ENCODE results near the gene PTER.

GRCh38 chr10:16459423-16459939 is 22.7 kb downstream of the PTER start:
- TF ChIP-seq POLR2A (conservative IDR thresholded peaks at IDR 0.05) (no peak), FOSL1 (tag; conservative IDR thresholded peaks at IDR 0.05) (no peak), HMGXB4 (CRISPR knock-in tag; IDR thresholded peaks at IDR 0.05) (no peak), FOXP4 (CRISPR knock-in tag; IDR thresholded peaks at IDR 0.05; ENCODE audit: borderline replicate concordance) (no peak), CTCF (IDR thresholded peaks at IDR 0.05 in 2 of 3, conservative IDR thresholded peaks at IDR 0.05 in 1 of 3; ENCODE audit: insufficient read depth in 2 of 3, low read depth in 1 of 3, low read length in 3 of 3) (no peak), RFX5 (IDR thresholded peaks at IDR 0.05; ENCODE audit: low read depth, low read length) (no peak), MNT (conservative IDR thresholded peaks at IDR 0.05) (no peak), CAMTA2 (CRISPR knock-in tag; conservative IDR thresholded peaks at IDR 0.05) (no peak), ETS1 (conservative IDR thresholded peaks at IDR 0.05; ENCODE audit: control insufficient read depth, low read depth, low read length) (no peak), YY1 (IDR thresholded peaks at IDR 0.05; ENCODE audit: borderline replicate concordance in 1 of 3, control insufficient read depth in 1 of 3, extremely low read depth in 1 of 3, insufficient read depth in 3 of 3, insufficient read length in 1 of 3, insufficient replicate concordance in 2 of 3, low read depth in 1 of 3, low read length in 2 of 3) (no peak), BDP1 (IDR thresholded peaks at IDR 0.05; ENCODE audit: insufficient read depth, insufficient read length) (no peak), FOXK2 (conservative IDR thresholded peaks at IDR 0.05 in 1 of 2, IDR thresholded peaks at IDR 0.05 in 1 of 2; ENCODE audit: low read depth in 2 of 2) (no peak), ZBTB26 (CRISPR knock-in tag; IDR thresholded peaks at IDR 0.05) (no peak), PML (IDR thresholded peaks at IDR 0.05; ENCODE audit: low read length) (no peak)

Data from K562 (cell line).